IMR-90 (cell line): ENCODE results near the gene WDR81. TPM values are rescaled to one million over a fixed set of nuclear protein-coding genes. Genes with fewer than 3 reads are reported as not detected.

Experiments used
- ATAC-seq: fragments of 200-7000 bp; cut with Tn5 transposase; 2 replicates; pipeline ENCODE4 v1.9.1; 2020; ENCODE audit warnings: low read depth, mild to moderate bottlenecking, moderate library complexity
- BruUV-seq: library from RNA; stranded (reverse); fragments of 400-500 nt; replicated peaks from 2 replicates; lab custom pipeline; 2021; lab: Mats Ljungman, UMichigan
- CTCF ChIA-PET: fragments of 300-600 bp; formaldehyde crosslinking; extraction: SDS; loops from one replicate; lab custom pipeline; 2021; ENCODE audit warnings: antibody characterized with exemption; lab: Yijun Ruan, JAX
- POLR2A ChIA-PET: fragments of 300-600 bp; sonication (Branson Sonifier 250); formaldehyde crosslinking; loops from one replicate; lab custom pipeline; 2022; ENCODE audit warnings: antibody characterized with exemption; ENCODE audit not compliant: unreplicated experiment; lab: Charles Lee
- DNase-seq: peaks from one replicate; pipeline ENCODE4 v3.0.0; 2013
- H2AFZ ChIP-seq: replicated peaks from 2 replicates; pipeline ENCODE3; 2013; ENCODE audit warnings: low read length, mild to moderate bottlenecking; ENCODE audit not compliant: poor library complexity
- H2AK5ac ChIP-seq: 2 replicates; pipeline ENCODE4 v1.6.1; 2013; ENCODE audit warnings: low read depth, low read length, inconsistent platforms
- H2AK9ac ChIP-seq: replicated peaks from 2 replicates; pipeline ENCODE3; 2013; ENCODE audit warnings: mild to moderate bottlenecking, low read depth, low read length, moderate library complexity; ENCODE audit not compliant: poor library complexity
- H2BK120ac ChIP-seq: 2 replicates; pipeline ENCODE4 v1.6.1; 2013; ENCODE audit warnings: low read depth, low read length, inconsistent platforms
- H2BK15ac ChIP-seq: 3 replicates; pipeline ENCODE4 v1.6.1; 2013; ENCODE audit warnings: low read depth, low read length, inconsistent platforms
- H2BK20ac ChIP-seq: 2 replicates; pipeline ENCODE4 v1.6.1; 2013; ENCODE audit warnings: low read depth, mild to moderate bottlenecking, inconsistent platforms, low read length, moderate library complexity
- H2BK5ac ChIP-seq: 2 replicates; pipeline ENCODE4 v1.6.1; 2013; ENCODE audit warnings: mild to moderate bottlenecking, low read depth, low read length, inconsistent platforms; ENCODE audit not compliant: poor library complexity, severe bottlenecking
- H3K14ac ChIP-seq: replicated peaks from 2 replicates; pipeline ENCODE4 v1.6.1; 2013; ENCODE audit warnings: low read depth, low read length, inconsistent platforms
- H3K18ac ChIP-seq: 2 replicates; pipeline ENCODE4 v1.6.1; 2013; ENCODE audit warnings: low read depth, low read length, control low read depth
- H3K23ac ChIP-seq: 2 replicates; pipeline ENCODE4 v1.6.1; 2013; ENCODE audit warnings: low read depth, low read length, inconsistent platforms
- H3K27ac ChIP-seq: 2 replicates; pipeline ENCODE4 v1.5.1; 2013; ENCODE audit warnings: mild to moderate bottlenecking, control low read depth, low read length; ENCODE audit not compliant: insufficient read depth
- H3K27me3 ChIP-seq: 2 replicates; pipeline ENCODE4 v1.6.1; 2013; ENCODE audit warnings: low read length; ENCODE audit not compliant: control insufficient read depth, insufficient read depth
- H3K36me3 ChIP-seq: 2 replicates; pipeline ENCODE4 v1.6.1; 2013; ENCODE audit warnings: low read length, mixed read lengths; ENCODE audit not compliant: control insufficient read depth, insufficient read depth
- H3K4ac ChIP-seq: 2 replicates; pipeline ENCODE4 v1.6.1; 2013; ENCODE audit warnings: low read depth, low read length, inconsistent platforms
- H3K4me1 ChIP-seq: 2 replicates; pipeline ENCODE4 v1.6.1; 2013; ENCODE audit warnings: low read length, mixed read lengths; ENCODE audit not compliant: control insufficient read depth, insufficient read depth
- H3K4me2 ChIP-seq: 2 replicates; pipeline ENCODE4 v1.6.1; 2013; ENCODE audit warnings: low read depth, mild to moderate bottlenecking, control low read depth, low read length, moderate library complexity
- H3K4me3 ChIP-seq: 2 replicates; pipeline ENCODE4 v1.5.1; 2013; ENCODE audit warnings: low read depth, mild to moderate bottlenecking, control low read depth, low read length, moderate library complexity; ENCODE audit not compliant: insufficient read depth
- H3K56ac ChIP-seq: 2 replicates; pipeline ENCODE4 v1.6.1; 2013; ENCODE audit warnings: low read length, inconsistent platforms; ENCODE audit not compliant: insufficient read depth; ENCODE audit errors: extremely low read depth
- H3K79me1 ChIP-seq, 2 experiments: 2 replicates each; pipeline ENCODE4 v1.6.1; 2013; ENCODE audit warnings: low read length in 2 of 2, inconsistent platforms in 1 of 2, low read depth in 1 of 2
- H3K9ac ChIP-seq: 2 replicates; pipeline ENCODE4 v1.6.1; 2013; ENCODE audit warnings: low read depth, low read length, control low read depth
- H3K9me1 ChIP-seq: 2 replicates; pipeline ENCODE4 v1.6.1; 2013; ENCODE audit warnings: low read length, inconsistent platforms; ENCODE audit not compliant: insufficient read depth
- H3K9me3 ChIP-seq: 2 replicates; pipeline ENCODE4 v1.6.1; 2013; ENCODE audit warnings: low read length; ENCODE audit not compliant: control insufficient read depth, insufficient read depth
- H4K20me1 ChIP-seq: 2 replicates; pipeline ENCODE4 v1.6.1; 2013; ENCODE audit warnings: low read length, inconsistent platforms; ENCODE audit not compliant: insufficient read depth
- H4K5ac ChIP-seq: 2 replicates; pipeline ENCODE4 v1.6.1; 2013; ENCODE audit warnings: mild to moderate bottlenecking, low read depth, low read length, control low read depth
- H4K8ac ChIP-seq, 2 experiments: 2 replicates each; pipeline ENCODE4 v1.6.1; 2013; ENCODE audit warnings: low read depth in 2 of 2, low read length in 2 of 2, control low read depth in 1 of 2, inconsistent platforms in 1 of 2
- H4K91ac ChIP-seq: 2 replicates; pipeline ENCODE4 v1.6.1; 2013; ENCODE audit warnings: low read depth, low read length, inconsistent platforms; ENCODE audit not compliant: insufficient read depth
- BHLHE40 ChIP-seq: fragments of 150-350 bp; IDR thresholded peaks from 2 replicates; pipeline ENCODE4 v1.6.1; 2016; ENCODE audit warnings: mild to moderate bottlenecking, low read depth, low read length
- CHD1 ChIP-seq: IDR thresholded peaks from 2 replicates; pipeline ENCODE4 v1.6.1; 2012; ENCODE audit warnings: low read depth, low read length, improper control_type of control experiment
- CTCF ChIP-seq: conservative IDR thresholded peaks from 2 replicates; pipeline ENCODE4 v1.5.1; 2012; ENCODE audit warnings: mild to moderate bottlenecking, low read depth, low read length, improper control_type of control experiment
- FOS ChIP-seq: fragments of 150-350 bp; IDR thresholded peaks from 2 replicates; pipeline ENCODE4 v1.6.1; 2016; ENCODE audit warnings: low read depth, low read length
- MXI1 ChIP-seq: IDR thresholded peaks from 2 replicates; pipeline ENCODE4 v1.6.1; 2012; ENCODE audit warnings: low read depth, mild to moderate bottlenecking, low read length, moderate library complexity, borderline replicate concordance
- NFE2L2 ChIP-seq: fragments of 150-350 bp; IDR thresholded peaks from 2 replicates; pipeline ENCODE4 v1.6.1; 2016; ENCODE audit warnings: low read depth, mild to moderate bottlenecking, low read length
- POLR2A ChIP-seq: IDR thresholded peaks from 2 replicates; pipeline ENCODE4 v1.6.1; 2012; ENCODE audit warnings: mild to moderate bottlenecking, low read depth, low read length
- RAD21 ChIP-seq: IDR thresholded peaks from 2 replicates; pipeline ENCODE4 v1.6.1; 2012; ENCODE audit warnings: low read length, improper control_type of control experiment
- RFX5 ChIP-seq: IDR thresholded peaks from 2 replicates; pipeline ENCODE4 v1.8.0; 2012; ENCODE audit warnings: low read depth, mild to moderate bottlenecking, low read length, moderate library complexity
- WGBS, 2 experiments: methylation state at CpG; one replicate each; pipeline versions ENCODE4 v1.1.5 to v1.1.7; 2013; ENCODE audit warnings: missing lambda C conversion rate in 2 of 2; ENCODE audit not compliant: insufficient read length in 1 of 2; ENCODE audit errors: extremely low coverage in 2 of 2; 5-methylcytosine and 5-hydroxymethylcytosine counted together
- dilution Hi-C: fragments of 300-500 bp; cut with HindIII; formaldehyde crosslinking; loops from one replicate; pipeline ENCODE4 v1.14.3; 2018; ENCODE audit warnings: low sequenced_read_pairs; ENCODE audit not compliant: unreplicated experiment
- in situ Hi-C: fragments of 300-500 bp; cut with MboI; formaldehyde crosslinking; loops from 3 replicates; pipeline ENCODE4 v1.14.3; 2019; ENCODE audit warnings: low sequenced_read_pairs, inconsistent platforms, mixed read lengths
- intact Hi-C: fragments of 100-400 bp; cut with micrococcal nuclease; formaldehyde crosslinking; loops from 2 replicates; pipeline ENCODE4 v1.10.0; 2022
- polyA plus RNA-seq, 3 experiments: library from polyadenylated mRNA; depleted of rRNA; stranded (reverse); fragments of >200 nt; gene quantifications; 2 replicates each; pipeline ENCODE4 v1.2.3, GENCODE V29; 2012; ENCODE audit warnings: low replicate concordance in 1 of 3
- total RNA-seq: library from RNA; depleted of rRNA; stranded (reverse); fragments of >200 nt; gene quantifications from 2 replicates; pipeline ENCODE4 v1.2.3, GENCODE V29; 2012

The WDR81 gene
- total and polyA plus RNA-seq, 2 of the 4 experiments (the other 2 are of a cell fraction) = 3.0 to 8.4 TPM

GRCh38 chr17:1783834-1784611, 59.5 kb downstream of the WDR81 start (continued):
- TF ChIP-seq CTCF = peak; percentile 80

DNA sequence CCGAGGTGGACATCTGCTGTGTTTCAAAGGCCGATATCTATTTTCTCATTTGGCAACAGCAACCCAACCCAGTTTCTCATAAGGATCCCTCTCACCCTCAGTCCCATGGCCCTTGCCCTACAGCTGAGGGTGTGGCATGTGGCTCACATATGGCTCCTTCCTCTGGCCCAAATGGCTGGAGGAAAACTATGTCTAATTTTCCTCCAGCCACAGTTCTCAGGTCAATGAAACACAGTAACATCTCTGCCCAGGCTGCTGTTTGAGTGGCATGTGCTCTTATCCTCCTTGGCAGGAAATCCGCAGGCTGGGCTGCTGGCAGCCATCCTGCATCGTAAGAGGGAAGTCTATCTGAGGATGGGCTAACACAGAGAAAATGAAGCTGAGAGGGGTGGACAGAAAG, 61.4 kb downstream of the WDR81 start:
- H3K14ac ChIP-seq = peak overlapping the region; percentile 78
- peaks cover 4% of the 10 kb centered on the region; the same call in 1 of the 2 replicates for H4K20me1 ChIP-seq
- no peak overlapping the region for H3K23ac ChIP-seq
- dilution Hi-C loops (no loop called here), intact Hi-C loops (loop anchor here (5.0 to 10.0 kb wide), 2 partner anchors 119 to 211 kb away; no protein-coding TSS in a partner anchor), in situ Hi-C loops (loop anchor here (5.0 to 10.0 kb wide), 2 partner anchors 64 to 131 kb away; partner anchors contain the start of gene WDR81)
- H2BK15ac ChIP-seq = peak overlapping the region; percentile 37; the same call in 1 of the 3 replicates
- ChIA-PET CTCF (no interaction called here), POLR2A (interaction anchor here (0.7 kb wide), 1 partner anchor 15 kb away, joined by 3 read pairs; no protein-coding TSS in a partner anchor)
- DNase-seq (no peak), ATAC-seq (no peak)
- no peak for TF ChIP-seq POLR2A
- TF ChIP-seq FOS = no peak
- TF ChIP-seq RAD21 = no peak
- TF ChIP-seq RFX5 = no peak
- TF ChIP-seq NFE2L2 = no peak
- TF ChIP-seq CHD1 = no peak
- no peak for TF ChIP-seq BHLHE40
- TF ChIP-seq MXI1 = no peak
- H3K4ac ChIP-seq = peak overlapping the region; percentile 31
- H3K4me2 ChIP-seq = no peak overlapping the region
- H3K4me1 ChIP-seq = peaks cover 18% of the 10 kb centered on the region
- no peak overlapping the region for H4K5ac ChIP-seq
- 100% methylated on average over 1 of the region's 4 CpGs; no CpG with 5 or more reads in 1 of the 2 experiments for WGBS, 2 experiments
- H3K9me3 ChIP-seq = no peaks in the 10 kb centered on the region
- no peak overlapping the region for H3K9ac ChIP-seq
- no peak overlapping the region for H3K56ac ChIP-seq
- peak overlapping the region; percentile 32; the same call in 1 of the 2 replicates for H2BK120ac ChIP-seq
- peak overlapping the region; percentile 1; the same call in 1 of the 2 replicates for H3K27ac ChIP-seq
- no peak overlapping the region for H2AK9ac ChIP-seq
- H2BK5ac ChIP-seq = no peak overlapping the region
- H2BK20ac ChIP-seq = peak overlapping the region; percentile 60; the same call in 1 of the 2 replicates
- H3K79me1 ChIP-seq = peaks cover 2 to 36% of the 10 kb centered on the region in 2 experiments; a peak in 2 of 4 replicates
- H3K27me3 ChIP-seq = no peaks in the 10 kb centered on the region
- peaks cover 9% of the 10 kb centered on the region for H3K36me3 ChIP-seq
- no peak overlapping the region for H2AFZ ChIP-seq
- peak overlapping the region; percentile 80; the same call in 1 of the 2 replicates for H2AK5ac ChIP-seq
- H3K9me1 ChIP-seq = peaks cover 4% of the 10 kb centered on the region
- BruUV-seq = no TSS peak
- peak overlapping the region; percentile 7; the same call in 1 of the 2 replicates for H4K91ac ChIP-seq
- peak overlapping the region in 1 of 2 experiments; percentile 13; a peak in 1 of 4 replicates for H4K8ac ChIP-seq
- H3K4me3 ChIP-seq = no peak overlapping the region
- H3K18ac ChIP-seq = no peak overlapping the region
